ENCODE results near the gene BCLAF1. TPM values are rescaled to one million over a fixed set of nuclear protein-coding genes. Genes with fewer than 3 reads are reported as not detected.

BCLAF1 gene
- total and polyA plus RNA-seq, 2 donors (not counting 1 experiment from before 2014, with no cell fraction given): 39.3 to 268 TPM

DNA sequence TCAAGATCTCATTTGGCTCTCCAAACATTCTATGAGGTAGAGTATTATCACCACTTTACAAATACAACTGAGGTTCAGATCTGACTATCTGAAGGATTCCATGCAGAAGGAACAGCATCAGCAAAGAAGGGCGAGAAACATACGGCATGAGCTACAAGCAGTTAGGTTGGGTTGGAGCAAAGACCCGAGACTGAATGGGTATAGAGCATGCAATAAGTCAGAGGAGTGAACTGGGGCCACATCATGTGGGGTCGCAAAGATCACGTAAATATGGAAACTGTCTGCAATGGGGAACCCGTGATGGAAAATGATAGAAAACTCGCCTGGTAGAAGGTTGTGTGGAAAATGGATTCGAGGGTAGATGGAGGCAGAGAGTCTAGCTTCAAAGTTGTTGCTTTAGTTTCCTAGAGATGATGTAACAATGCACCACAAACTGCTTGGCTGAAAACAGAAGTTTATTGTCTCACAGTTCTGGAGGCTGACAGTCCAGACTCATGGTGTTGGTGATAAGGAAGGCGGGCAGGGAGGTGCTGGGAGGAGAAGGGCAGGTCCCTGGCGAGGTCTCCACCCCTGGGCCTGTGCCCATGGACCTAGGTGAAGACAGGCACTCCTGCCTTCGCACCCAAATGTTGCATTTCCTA, 44.3 kb upstream of the BCLAF1 start:
- intact Hi-C loops (cut with micrococcal nuclease): no loop called here
- no peak overlapping the region for H3K4me3 Mint-ChIP-seq
- no peaks in the 10 kb centered on the region for H4K20me1 ChIP-seq (ENCODE audit: control insufficient read depth, insufficient read depth, low read length, poor library complexity, severe bottlenecking)
- H3K4me1 Mint-ChIP-seq: no peaks in the 10 kb centered on the region
- H3K27me3 Mint-ChIP-seq: no peaks in the 10 kb centered on the region
- no peak overlapping the region for H3K9ac ChIP-seq (ENCODE audit: low read length)
- H3K9me3 ChIP-seq (ENCODE audit: control extremely low read depth in 1 of 3, control insufficient read depth in 2 of 3, insufficient read depth in 1 of 3, low read length in 2 of 3): no peaks in the 10 kb centered on the region
- no peak overlapping the region for H2AFZ ChIP-seq (ENCODE audit: insufficient read depth, low read depth, low read length, poor library complexity, severe bottlenecking)
- POLR2A ChIA-PET: no interaction called here
- CTCF ChIA-PET: interaction anchor here (1.5 kb wide), 1 partner anchor 108 kb away, joined by 5 read pairs; no protein-coding TSS in a partner anchor
- H3K27ac ChIP-seq (ENCODE audit: low read length in 2 of 2): no peak overlapping the region
- no peak overlapping the region for H3K27ac Mint-ChIP-seq
- no peak for ATAC-seq (ENCODE audit: low read depth)
- no peak overlapping the region for H3K4me3 ChIP-seq (ENCODE audit: control extremely low read depth in 1 of 5, extremely low read depth in 1 of 5, insufficient read depth in 1 of 5, low read depth in 2 of 5, low read length in 4 of 5)
- no peaks in the 10 kb centered on the region for H3K4me1 ChIP-seq (ENCODE audit: control insufficient read depth in 2 of 2, insufficient read depth in 2 of 2, low read length in 2 of 2)
- TF ChIP-seq, protein P1, sequence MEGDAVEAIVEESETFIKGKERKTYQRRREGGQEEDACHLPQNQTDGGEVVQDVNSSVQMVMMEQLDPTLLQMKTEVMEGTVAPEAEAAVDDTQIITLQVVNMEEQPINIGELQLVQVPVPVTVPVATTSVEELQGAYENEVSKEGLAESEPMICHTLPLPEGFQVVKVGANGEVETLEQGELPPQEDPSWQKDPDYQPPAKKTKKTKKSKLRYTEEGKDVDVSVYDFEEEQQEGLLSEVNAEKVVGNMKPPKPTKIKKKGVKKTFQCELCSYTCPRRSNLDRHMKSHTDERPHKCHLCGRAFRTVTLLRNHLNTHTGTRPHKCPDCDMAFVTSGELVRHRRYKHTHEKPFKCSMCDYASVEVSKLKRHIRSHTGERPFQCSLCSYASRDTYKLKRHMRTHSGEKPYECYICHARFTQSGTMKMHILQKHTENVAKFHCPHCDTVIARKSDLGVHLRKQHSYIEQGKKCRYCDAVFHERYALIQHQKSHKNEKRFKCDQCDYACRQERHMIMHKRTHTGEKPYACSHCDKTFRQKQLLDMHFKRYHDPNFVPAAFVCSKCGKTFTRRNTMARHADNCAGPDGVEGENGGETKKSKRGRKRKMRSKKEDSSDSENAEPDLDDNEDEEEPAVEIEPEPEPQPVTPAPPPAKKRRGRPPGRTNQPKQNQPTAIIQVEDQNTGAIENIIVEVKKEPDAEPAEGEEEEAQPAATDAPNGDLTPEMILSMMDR (IDR thresholded peaks at IDR 0.05): no peak
- no peak for TF ChIP-seq EZH2 (IDR thresholded peaks at IDR 0.05; ENCODE audit: borderline replicate concordance, insufficient read depth, low read depth, low read length, poor library complexity, severe bottlenecking)
- H3K36me3 ChIP-seq (replicated peaks in 1 of 2; ENCODE audit: control extremely low read depth in 1 of 2, control insufficient read depth in 1 of 2, extremely low read depth in 1 of 2, insufficient read depth in 2 of 2, low read length in 1 of 2): no peaks in the 10 kb centered on the region
- no peaks in the 10 kb centered on the region for H3K79me2 ChIP-seq (ENCODE audit: control insufficient read depth, insufficient read depth, low read length)
- H3K9me3 Mint-ChIP-seq (ENCODE audit: insufficient read depth): no peaks in the 10 kb centered on the region
- no peak overlapping the region for H3K4me2 ChIP-seq (replicated peaks; ENCODE audit: low read depth, low read length, poor library complexity, severe bottlenecking)
- H3K27me3 ChIP-seq (replicated peaks in 1 of 4; ENCODE audit: control extremely low read depth in 1 of 4, control insufficient read depth in 3 of 4, insufficient read depth in 4 of 4, low read length in 3 of 4): peaks cover 0 to 6% (median 2%) of the 10 kb centered on the region in 4 experiments
- DNase-seq: no peak
- WGBS (ENCODE audit: insufficient coverage): 85% methylated on average over 11 of the region's 11 CpGs

DNA sequence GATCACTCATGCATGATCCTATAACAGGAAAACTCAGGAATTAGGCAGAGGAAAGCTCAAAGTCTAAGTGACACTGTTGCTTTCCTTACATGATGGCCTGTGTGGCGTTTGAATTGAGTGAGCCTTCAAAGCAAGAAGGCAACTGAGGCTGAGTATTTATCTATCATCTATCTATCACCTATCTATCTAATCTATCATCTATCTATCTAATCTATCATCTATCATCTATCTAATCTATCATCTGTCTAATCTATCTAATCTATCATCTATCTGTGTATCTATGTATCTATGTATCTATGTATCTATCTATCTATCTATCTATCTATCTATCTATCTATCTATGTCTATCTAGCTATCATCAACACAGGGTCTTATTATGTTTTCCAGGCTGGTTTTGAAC, 41.8 kb upstream of the BCLAF1 start:
- Histone ChIP-seq H3K27ac (ENCODE audit: low read length in 2 of 2) (no peak overlapping the region), H2AFZ (ENCODE audit: insufficient read depth, low read depth, low read length, poor library complexity, severe bottlenecking) (no peak overlapping the region), H4K20me1 (ENCODE audit: control insufficient read depth, insufficient read depth, low read length, poor library complexity, severe bottlenecking) (no peaks in the 10 kb centered on the region), H3K79me2 (ENCODE audit: control insufficient read depth, insufficient read depth, low read length) (no peaks in the 10 kb centered on the region), H3K9me3 (ENCODE audit: control extremely low read depth in 1 of 3, control insufficient read depth in 2 of 3, insufficient read depth in 1 of 3, low read length in 2 of 3) (no peaks in the 10 kb centered on the region), H3K4me3 (ENCODE audit: control extremely low read depth in 1 of 5, extremely low read depth in 1 of 5, insufficient read depth in 1 of 5, low read depth in 2 of 5, low read length in 4 of 5) (no peak overlapping the region), H3K4me1 (ENCODE audit: control insufficient read depth in 2 of 2, insufficient read depth in 2 of 2, low read length in 2 of 2) (no peaks in the 10 kb centered on the region), H3K36me3 (replicated peaks in 1 of 2; ENCODE audit: control extremely low read depth in 1 of 2, control insufficient read depth in 1 of 2, extremely low read depth in 1 of 2, insufficient read depth in 2 of 2, low read length in 1 of 2) (no peaks in the 10 kb centered on the region), H3K9ac (ENCODE audit: low read length) (no peak overlapping the region), H3K27me3 (replicated peaks in 1 of 4; ENCODE audit: control extremely low read depth in 1 of 4, control insufficient read depth in 3 of 4, insufficient read depth in 4 of 4, low read length in 3 of 4) (peaks cover 0 to 6% (median 2%) of the 10 kb centered on the region in 4 experiments), H3K4me2 (replicated peaks; ENCODE audit: low read depth, low read length, poor library complexity, severe bottlenecking) (no peak overlapping the region)
- intact Hi-C loops (cut with micrococcal nuclease): no loop called here
- H3K27ac Mint-ChIP-seq: no peak overlapping the region
- no peak for ATAC-seq (ENCODE audit: low read depth)
- H3K9me3 Mint-ChIP-seq (ENCODE audit: insufficient read depth): no peaks in the 10 kb centered on the region
- no peak for DNase-seq
- CTCF ChIA-PET: interaction anchor here (1.3 kb wide), 1 partner anchor 13 kb away, joined by 6 read pairs; no protein-coding TSS in a partner anchor
- WGBS (ENCODE audit: insufficient coverage): 100% methylated on average over 1 of the region's 1 CpG
- no peak for TF ChIP-seq EZH2 (IDR thresholded peaks at IDR 0.05; ENCODE audit: borderline replicate concordance, insufficient read depth, low read depth, low read length, poor library complexity, severe bottlenecking)
- TF ChIP-seq, protein P1 (IDR thresholded peaks at IDR 0.05): no peak
- H3K4me1 Mint-ChIP-seq: no peaks in the 10 kb centered on the region
- POLR2A ChIA-PET: no interaction called here
- no peaks in the 10 kb centered on the region for H3K27me3 Mint-ChIP-seq
- H3K4me3 Mint-ChIP-seq: no peak overlapping the region
